ENCODE results near the gene MIPOL1.

MIPOL1 gene

GRCh38 chr14:37491076-37491475 lies 293.3 kb downstream of the MIPOL1 start:
- no peak for DNase-seq (ENCODE audit: insufficient read length)
- FAIRE-seq = no peak
- TF ChIP-seq POLR2AphosphoS5 (IDR thresholded peaks at IDR 0.05; ENCODE audit: low read depth, low read length) = no peak

- FAIRE-seq (no peak), DNase-seq (ENCODE audit: insufficient read length) (no peak)
These were observed 295.9 kb downstream of the MIPOL1 start for GRCh38 chr14:37493606-37494005.

GRCh38 chr14:37497422-37497821 lies 299.7 kb downstream of the MIPOL1 start:
- TF ChIP-seq POLR2A (IDR thresholded peaks at IDR 0.05; ENCODE audit: low read depth, low read length) (no peak), POLR2AphosphoS5 (IDR thresholded peaks at IDR 0.05; ENCODE audit: low read depth, low read length) (no peak), TAF1 (IDR thresholded peaks at IDR 0.05; ENCODE audit: borderline replicate concordance, low read depth, low read length) (no peak)
- FAIRE-seq (no peak), DNase-seq (ENCODE audit: insufficient read length) (no peak)

More at GRCh38 chr14:37493606-37494005, 295.9 kb downstream of the MIPOL1 start:
- no peak for TF ChIP-seq TAF1 (IDR thresholded peaks at IDR 0.05; ENCODE audit: borderline replicate concordance, low read depth, low read length)
- no peak for TF ChIP-seq POLR2A (IDR thresholded peaks at IDR 0.05; ENCODE audit: low read depth, low read length)
- no peak for TF ChIP-seq POLR2AphosphoS5 (IDR thresholded peaks at IDR 0.05; ENCODE audit: low read depth, low read length)

GRCh38 chr14:37501877-37502276 lies 304.1 kb downstream of the MIPOL1 start:
- DNase-seq (ENCODE audit: insufficient read length) (no peak), FAIRE-seq (no peak)
- no peak for TF ChIP-seq POLR2A (IDR thresholded peaks at IDR 0.05; ENCODE audit: low read depth, low read length)
- no peak for TF ChIP-seq POLR2AphosphoS5 (IDR thresholded peaks at IDR 0.05; ENCODE audit: low read depth, low read length)
- TF ChIP-seq TAF1 (IDR thresholded peaks at IDR 0.05; ENCODE audit: borderline replicate concordance, low read depth, low read length) = no peak

- TF ChIP-seq TAF1 (IDR thresholded peaks at IDR 0.05; ENCODE audit: borderline replicate concordance, low read depth, low read length) (no peak), POLR2A (IDR thresholded peaks at IDR 0.05; ENCODE audit: low read depth, low read length) (no peak), POLR2AphosphoS5 (IDR thresholded peaks at IDR 0.05; ENCODE audit: low read depth, low read length) (no peak)
- no peak for FAIRE-seq
- DNase-seq (ENCODE audit: insufficient read length) = no peak
These were observed 310.8 kb downstream of the MIPOL1 start for GRCh38 chr14:37508503-37508902.

- TF ChIP-seq POLR2A (IDR thresholded peaks at IDR 0.05; ENCODE audit: low read depth, low read length) = no peak
- no peak for FAIRE-seq
- DNase-seq (ENCODE audit: insufficient read length) = no peak
These were observed 314.4 kb downstream of the MIPOL1 start for GRCh38 chr14:37512173-37512572.

GRCh38 chr14:37515771-37516170 lies 318.0 kb downstream of the MIPOL1 start:
- no peak for FAIRE-seq
- DNase-seq (ENCODE audit: insufficient read length) = no peak
- TF ChIP-seq POLR2AphosphoS5 (IDR thresholded peaks at IDR 0.05; ENCODE audit: low read depth, low read length) (no peak), POLR2A (IDR thresholded peaks at IDR 0.05; ENCODE audit: low read depth, low read length) (no peak), TAF1 (IDR thresholded peaks at IDR 0.05; ENCODE audit: borderline replicate concordance, low read depth, low read length) (no peak)

GRCh38 chr14:37526994-37527393 lies 329.3 kb downstream of the MIPOL1 start:
- TF ChIP-seq TAF1 (IDR thresholded peaks at IDR 0.05; ENCODE audit: borderline replicate concordance, low read depth, low read length) (no peak), POLR2A (IDR thresholded peaks at IDR 0.05; ENCODE audit: low read depth, low read length) (no peak), POLR2AphosphoS5 (IDR thresholded peaks at IDR 0.05; ENCODE audit: low read depth, low read length) (no peak)
- no peak for FAIRE-seq
- DNase-seq (ENCODE audit: insufficient read length) = no peak

GRCh38 chr14:37539992-37540391 lies 342.3 kb downstream of the MIPOL1 start:
- FAIRE-seq = no peak
- TF ChIP-seq POLR2AphosphoS5 (IDR thresholded peaks at IDR 0.05; ENCODE audit: low read depth, low read length) (no peak), TAF1 (IDR thresholded peaks at IDR 0.05; ENCODE audit: borderline replicate concordance, low read depth, low read length) (no peak), POLR2A (IDR thresholded peaks at IDR 0.05; ENCODE audit: low read depth, low read length) (no peak)
- DNase-seq (ENCODE audit: insufficient read length) = no peak

GRCh38 chr14:37544407-37544806 lies 346.7 kb downstream of the MIPOL1 start:
- no peak for DNase-seq (ENCODE audit: insufficient read length)
- TF ChIP-seq POLR2AphosphoS5 (IDR thresholded peaks at IDR 0.05; ENCODE audit: low read depth, low read length) = no peak
- no peak for TF ChIP-seq TAF1 (IDR thresholded peaks at IDR 0.05; ENCODE audit: borderline replicate concordance, low read depth, low read length)
- no peak for TF ChIP-seq POLR2A (IDR thresholded peaks at IDR 0.05; ENCODE audit: low read depth, low read length)
- no peak for FAIRE-seq

GRCh38 chr14:37545174-37545573 lies 347.4 kb downstream of the MIPOL1 start:
- TF ChIP-seq POLR2AphosphoS5 (IDR thresholded peaks at IDR 0.05; ENCODE audit: low read depth, low read length) (no peak), POLR2A (IDR thresholded peaks at IDR 0.05; ENCODE audit: low read depth, low read length) (no peak), TAF1 (IDR thresholded peaks at IDR 0.05; ENCODE audit: borderline replicate concordance, low read depth, low read length) (no peak)
- no peak for FAIRE-seq

GRCh38 chr14:37546621-37547447 lies 349.1 kb downstream of the MIPOL1 start:
- no peak for FAIRE-seq
- TF ChIP-seq POLR2AphosphoS5 (IDR thresholded peaks at IDR 0.05; ENCODE audit: low read depth, low read length) = no peak
- TF ChIP-seq TAF1 (IDR thresholded peaks at IDR 0.05; ENCODE audit: borderline replicate concordance, low read depth, low read length) = no peak
- TF ChIP-seq POLR2A (IDR thresholded peaks at IDR 0.05; ENCODE audit: low read depth, low read length) = no peak
- no peak for DNase-seq (ENCODE audit: insufficient read length)

More at GRCh38 chr14:37545174-37545573, 347.4 kb downstream of the MIPOL1 start:
- no peak for DNase-seq (ENCODE audit: insufficient read length)
